Central memory CD8-positive, alpha-beta T cell (primary cell): Measurements from ENCODE around the gene CNTNAP5.

Experiments
- ATAC-seq: fragments of 150-1000 bp; cut with Tn5 transposase; replicated peaks from 2 replicates; pipeline ENCODE4 v1.10.0; 2022; ENCODE audit warnings: mild to moderate bottlenecking, moderate FRiP score, moderate number of reproducible peaks; ENCODE audit not compliant: poor library complexity, severe bottlenecking; ENCODE audit errors: extremely low read depth
- DNase-seq, 2 donors: peaks; one replicate each; pipeline ENCODE4 v3.0.0; 2021; ENCODE audit warnings: low spot score in 2 of 2
- H3K27ac Mint-ChIP-seq: one replicate; pipeline ENCODE4 v1.8.0; 2022; ENCODE audit warnings: low read depth, mild to moderate bottlenecking, moderate library complexity, mixed read lengths
- H3K27me3 Mint-ChIP-seq: one replicate; pipeline ENCODE4 v1.8.0; 2022; ENCODE audit warnings: mixed read lengths
- H3K36me3 Mint-ChIP-seq: one replicate; pipeline ENCODE4 v1.8.0; 2022; ENCODE audit warnings: mild to moderate bottlenecking, moderate library complexity, mixed read lengths; ENCODE audit not compliant: insufficient read depth
- H3K4me1 Mint-ChIP-seq: one replicate; pipeline ENCODE4 v1.8.0; 2022; ENCODE audit warnings: mixed read lengths
- H3K4me3 Mint-ChIP-seq: one replicate; pipeline ENCODE4 v1.8.0; 2022; ENCODE audit warnings: mild to moderate bottlenecking, moderate library complexity, mixed read lengths
- H3K9me3 Mint-ChIP-seq: one replicate; pipeline ENCODE4 v1.8.0; 2022; ENCODE audit warnings: mixed read lengths

CNTNAP5 gene

GRCh38 chr2:124025171-124025580 lies at the start of gene CNTNAP5:
Gene CNTNAP5, plus strand, starts transcription at chr2:124025287. Its CDS starts 364 bp downstream, at chr2:124025651.
- no peak within 1 kb of the TSS for H3K4me3 Mint-ChIP-seq
- H3K9me3 Mint-ChIP-seq, result no peaks in the 10 kb centered on the region
- H3K27ac Mint-ChIP-seq, result no peak within 1 kb of the TSS
- no peaks in the 10 kb centered on the region for H3K4me1 Mint-ChIP-seq
- no peak for DNase-seq
- ATAC-seq, result no peak
- no peaks in the 10 kb centered on the region for H3K36me3 Mint-ChIP-seq
- H3K27me3 Mint-ChIP-seq, result peaks cover 14% of the 10 kb centered on the region

DNA sequence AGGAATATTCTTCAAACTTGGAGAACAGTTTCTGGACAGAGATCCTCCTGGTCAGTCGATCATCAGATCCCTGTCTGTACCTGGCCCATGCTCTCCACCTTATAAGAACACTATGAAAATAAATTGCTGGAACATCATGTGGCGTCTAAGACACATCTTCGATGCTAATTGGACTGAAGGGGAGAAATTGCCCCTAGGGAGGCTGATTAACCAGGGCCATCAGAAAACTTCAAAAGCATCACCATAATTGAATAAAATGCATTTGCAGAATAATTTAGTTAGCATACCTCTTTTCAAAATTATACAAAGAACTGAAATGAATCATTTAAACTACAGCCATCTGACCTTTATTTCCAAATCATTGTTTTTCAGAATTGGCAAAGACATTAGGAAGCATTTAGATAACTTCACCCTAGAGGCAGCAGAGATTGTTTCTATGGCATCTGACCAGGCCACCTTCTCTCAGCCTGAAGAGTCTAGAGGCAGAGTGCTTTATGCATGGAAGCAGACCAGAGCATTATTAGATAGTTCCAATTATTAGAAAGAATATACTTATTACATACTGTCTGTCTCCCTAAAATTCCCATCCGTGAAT lies 48.9 kb upstream of the CNTNAP5 start:
- ATAC-seq, result no peak
- Mint-ChIP-seq H3K27ac (no peak overlapping the region), H3K9me3 (peaks cover 29% of the 10 kb centered on the region), H3K4me1 (no peaks in the 10 kb centered on the region), H3K4me3 (no peak overlapping the region), H3K36me3 (no peaks in the 10 kb centered on the region), H3K27me3 (no peaks in the 10 kb centered on the region)
- DNase-seq, result no peak

- Mint-ChIP-seq H3K27ac (no peak overlapping the region), H3K9me3 (peaks cover 30% of the 10 kb centered on the region), H3K4me3 (no peak overlapping the region), H3K4me1 (no peaks in the 10 kb centered on the region), H3K27me3 (no peaks in the 10 kb centered on the region), H3K36me3 (peaks cover 3% of the 10 kb centered on the region)
- no peak for DNase-seq
- no peak for ATAC-seq
Observed at GRCh38 chr2:123993728-123994323, 31.3 kb upstream of the CNTNAP5 start.

DNA sequence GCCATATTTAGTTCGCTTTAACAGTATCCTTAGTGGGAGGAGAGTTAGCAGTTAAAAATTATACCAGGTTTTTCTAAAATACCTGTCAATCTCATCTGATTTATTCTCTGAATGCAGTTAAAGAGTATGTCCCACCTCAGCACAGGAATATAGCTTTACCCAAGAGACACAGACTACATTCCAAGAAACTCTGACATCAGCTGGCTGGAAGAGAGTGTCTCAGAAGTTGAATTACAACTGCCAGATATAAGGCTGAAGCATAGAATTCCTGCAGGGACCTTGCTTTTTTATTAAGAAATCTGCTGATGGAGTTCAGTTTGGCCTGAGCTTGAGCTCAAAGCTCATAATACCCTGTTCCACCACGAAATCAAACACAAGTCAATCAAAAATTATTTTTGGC lies 25.4 kb upstream of the CNTNAP5 start:
- H3K9me3 Mint-ChIP-seq, result peaks cover 31% of the 10 kb centered on the region
- ATAC-seq, result no peak
- no peak overlapping the region for H3K4me3 Mint-ChIP-seq
- H3K4me1 Mint-ChIP-seq, result no peaks in the 10 kb centered on the region
- peaks cover 1% of the 10 kb centered on the region for H3K36me3 Mint-ChIP-seq
- DNase-seq, result no peak
- no peaks in the 10 kb centered on the region for H3K27me3 Mint-ChIP-seq
- H3K27ac Mint-ChIP-seq, result no peak overlapping the region

DNA sequence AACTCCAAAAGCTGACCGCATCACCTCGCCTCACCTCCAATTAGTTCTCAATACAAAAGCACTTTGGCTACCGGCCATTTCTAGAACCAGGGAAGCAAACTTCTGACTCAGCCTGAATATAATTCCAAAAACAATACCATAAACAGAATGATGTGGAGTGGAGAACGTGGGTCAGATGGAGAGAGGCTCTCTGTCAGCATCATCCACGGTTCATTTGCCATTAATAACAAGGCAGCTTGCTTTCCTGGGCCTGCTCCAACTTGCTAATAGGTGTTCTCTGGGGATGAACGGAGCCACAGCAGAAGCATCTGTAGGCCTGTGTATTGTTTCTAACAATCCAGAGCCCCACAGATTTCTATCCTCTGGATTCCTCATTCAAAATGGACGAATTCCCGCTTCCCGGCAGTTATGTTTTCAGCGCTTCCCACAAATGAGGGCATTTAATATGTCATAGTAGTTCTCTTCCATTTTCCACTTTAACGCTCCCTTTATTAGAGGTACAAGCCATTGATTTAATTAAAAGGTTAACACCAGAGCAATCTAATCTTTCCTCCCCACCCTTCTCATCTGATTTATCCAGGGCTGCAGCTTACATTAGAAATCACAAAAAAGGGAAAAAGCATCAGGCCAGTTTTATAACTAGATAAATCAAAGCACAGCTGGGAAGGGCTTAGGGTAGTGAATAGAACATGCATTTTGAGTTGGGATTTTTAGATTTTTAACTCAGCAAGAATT lies 23.2 kb upstream of the CNTNAP5 start:
- DNase-seq (no peak), ATAC-seq (no peak)
- no peaks in the 10 kb centered on the region for H3K4me1 Mint-ChIP-seq
- no peaks in the 10 kb centered on the region for H3K27me3 Mint-ChIP-seq
- H3K27ac Mint-ChIP-seq, result no peak overlapping the region
- peaks cover 33% of the 10 kb centered on the region for H3K9me3 Mint-ChIP-seq
- H3K4me3 Mint-ChIP-seq, result no peak overlapping the region
- H3K36me3 Mint-ChIP-seq, result no peaks in the 10 kb centered on the region

- Mint-ChIP-seq H3K9me3 (peaks cover 12% of the 10 kb centered on the region), H3K36me3 (no peaks in the 10 kb centered on the region), H3K27me3 (no peaks in the 10 kb centered on the region), H3K4me1 (no peaks in the 10 kb centered on the region), H3K27ac (no peak overlapping the region), H3K4me3 (no peak overlapping the region)
- DNase-seq (no peak), ATAC-seq (no peak)
Observed at GRCh38 chr2:124018890-124019289, 6.2 kb upstream of the CNTNAP5 start.

GRCh38 chr2:124024561-124025170 lies 421 bp upstream of the CNTNAP5 start:
- DNase-seq, result no peak
- Mint-ChIP-seq H3K4me3 (no peak overlapping the region), H3K27me3 (peaks cover 14% of the 10 kb centered on the region), H3K27ac (no peak overlapping the region), H3K9me3 (no peaks in the 10 kb centered on the region), H3K36me3 (no peaks in the 10 kb centered on the region), H3K4me1 (no peaks in the 10 kb centered on the region)
- ATAC-seq, result no peak

DNA sequence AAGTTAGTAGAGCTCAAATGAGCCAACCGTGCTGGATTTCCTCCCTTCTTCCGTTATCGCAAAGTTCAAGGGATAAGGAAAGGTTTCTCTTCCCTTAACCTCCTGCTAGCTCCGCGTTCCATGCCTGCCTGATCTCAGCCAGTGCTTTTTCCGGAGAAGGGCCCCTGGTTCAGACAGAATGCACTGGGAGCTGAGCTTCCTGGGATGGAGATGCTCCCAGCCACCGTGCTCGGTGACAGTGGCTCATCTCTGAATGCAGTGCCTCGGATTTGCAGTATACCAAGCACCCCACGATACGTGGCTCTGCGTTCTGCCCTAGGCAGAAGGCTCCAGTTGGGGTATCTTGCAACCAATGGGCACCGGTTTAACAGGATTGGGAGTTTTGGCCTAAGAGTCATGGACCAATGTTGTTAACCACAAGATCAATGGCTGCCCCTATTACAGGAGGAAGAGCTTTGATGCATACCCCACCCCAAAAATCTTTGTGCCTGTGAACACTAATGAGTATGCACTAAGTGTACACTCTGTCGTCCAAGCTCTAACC lies 876 bp downstream of the CNTNAP5 start:
- H3K4me3 Mint-ChIP-seq, result no peak overlapping the region
- no peak overlapping the region for H3K27ac Mint-ChIP-seq
- no peaks in the 10 kb centered on the region for H3K36me3 Mint-ChIP-seq
- no peak for ATAC-seq
- no peaks in the 10 kb centered on the region for H3K4me1 Mint-ChIP-seq
- no peaks in the 10 kb centered on the region for H3K9me3 Mint-ChIP-seq
- no peak for DNase-seq
- peaks cover 14% of the 10 kb centered on the region for H3K27me3 Mint-ChIP-seq

GRCh38 chr2:124026503-124026902 lies 1.4 kb downstream of the CNTNAP5 start:
- peaks cover 14% of the 10 kb centered on the region for H3K27me3 Mint-ChIP-seq
- no peak overlapping the region for H3K27ac Mint-ChIP-seq
- DNase-seq, result no peak
- ATAC-seq, result no peak
- H3K4me1 Mint-ChIP-seq, result no peaks in the 10 kb centered on the region
- H3K36me3 Mint-ChIP-seq, result no peaks in the 10 kb centered on the region
- no peak overlapping the region for H3K4me3 Mint-ChIP-seq
- no peaks in the 10 kb centered on the region for H3K9me3 Mint-ChIP-seq

- no peaks in the 10 kb centered on the region for H3K4me1 Mint-ChIP-seq
- DNase-seq (no peak), ATAC-seq (no peak)
- no peaks in the 10 kb centered on the region for H3K36me3 Mint-ChIP-seq
- H3K4me3 Mint-ChIP-seq, result no peak overlapping the region
- H3K27ac Mint-ChIP-seq, result no peak overlapping the region
- no peaks in the 10 kb centered on the region for H3K9me3 Mint-ChIP-seq
- peaks cover 14% of the 10 kb centered on the region for H3K27me3 Mint-ChIP-seq
Observed at GRCh38 chr2:124027182-124027581, 2.1 kb downstream of the CNTNAP5 start.

GRCh38 chr2:124032799-124033198 lies 7.7 kb downstream of the CNTNAP5 start:
- Mint-ChIP-seq H3K4me1 (no peaks in the 10 kb centered on the region), H3K27me3 (no peaks in the 10 kb centered on the region), H3K36me3 (no peaks in the 10 kb centered on the region), H3K27ac (no peak overlapping the region), H3K9me3 (peaks cover 17% of the 10 kb centered on the region), H3K4me3 (no peak overlapping the region)
- ATAC-seq (no peak), DNase-seq (no peak)

GRCh38 chr2:124034265-124034664 lies 9.2 kb downstream of the CNTNAP5 start:
- Mint-ChIP-seq H3K4me3 (no peak overlapping the region), H3K9me3 (peaks cover 17% of the 10 kb centered on the region), H3K4me1 (no peaks in the 10 kb centered on the region), H3K27ac (no peak overlapping the region), H3K36me3 (no peaks in the 10 kb centered on the region), H3K27me3 (no peaks in the 10 kb centered on the region)
- DNase-seq (no peak), ATAC-seq (no peak)
